ENCODE data around the gene KLK14. TPM values are rescaled to one million over a fixed set of nuclear protein-coding genes. Genes with fewer than 3 reads are reported as not detected.

Gene KLK14
- total RNA-seq, 2 experiments from 2014 or later = 0.22 TPM; not detected in 1

DNA sequence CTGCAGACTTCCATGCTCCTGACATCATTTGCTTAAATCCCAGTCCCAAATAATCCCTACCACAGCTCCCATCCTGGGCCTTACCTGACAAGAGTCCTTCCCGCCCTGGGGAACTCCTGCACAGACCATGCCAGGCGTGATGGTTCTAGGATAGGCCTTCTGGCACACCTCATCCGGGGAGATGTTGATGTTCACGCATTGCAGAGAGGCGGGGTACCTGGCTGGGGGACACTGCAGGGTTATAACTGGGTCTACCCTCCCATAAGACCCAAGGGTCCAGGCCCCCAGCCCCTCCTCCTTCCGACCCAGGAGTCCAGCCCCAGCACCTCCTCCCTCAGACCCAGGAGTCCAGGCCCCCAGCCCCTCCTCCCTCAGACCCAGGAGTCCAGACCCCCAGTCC is 4.0 kb downstream of the KLK14 start:
- H3K9me3 ChIP-seq (ENCODE audit: control insufficient read depth in 1 of 2, insufficient read depth in 1 of 2, low read length in 2 of 2) = peaks cover 0 to 5% of the 10 kb centered on the region in 2 experiments
- no peaks in the 10 kb centered on the region for H3K4me1 Mint-ChIP-seq (ENCODE audit: low read depth)
- POLR2A ChIA-PET = no interaction called here
- H3K27me3 Mint-ChIP-seq = peaks cover 6% of the 10 kb centered on the region
- no peaks in the 10 kb centered on the region for H3K9me3 Mint-ChIP-seq
- H3K4me3 ChIP-seq (ENCODE audit: low read length) = no peak overlapping the region
- no peak overlapping the region for H3K4me3 Mint-ChIP-seq
- H3K27ac Mint-ChIP-seq = no peak overlapping the region
- DNase-seq (no peak), ATAC-seq (ENCODE audit: poor library complexity) (no peak)
- no peak overlapping the region for H3K27ac ChIP-seq (ENCODE audit: low read depth in 1 of 2, low read length in 2 of 2)
- H3K36me3 Mint-ChIP-seq (ENCODE audit: low read depth) = no peaks in the 10 kb centered on the region
- H3K36me3 ChIP-seq (ENCODE audit: insufficient read depth, low read length) = no peaks in the 10 kb centered on the region
- CTCF ChIA-PET = no interaction called here
- H3K27me3 ChIP-seq (ENCODE audit: control insufficient read depth in 1 of 2, insufficient read depth in 2 of 2, low read length in 2 of 2) = no peaks in the 10 kb centered on the region
- TF ChIP-seq, protein P1, sequence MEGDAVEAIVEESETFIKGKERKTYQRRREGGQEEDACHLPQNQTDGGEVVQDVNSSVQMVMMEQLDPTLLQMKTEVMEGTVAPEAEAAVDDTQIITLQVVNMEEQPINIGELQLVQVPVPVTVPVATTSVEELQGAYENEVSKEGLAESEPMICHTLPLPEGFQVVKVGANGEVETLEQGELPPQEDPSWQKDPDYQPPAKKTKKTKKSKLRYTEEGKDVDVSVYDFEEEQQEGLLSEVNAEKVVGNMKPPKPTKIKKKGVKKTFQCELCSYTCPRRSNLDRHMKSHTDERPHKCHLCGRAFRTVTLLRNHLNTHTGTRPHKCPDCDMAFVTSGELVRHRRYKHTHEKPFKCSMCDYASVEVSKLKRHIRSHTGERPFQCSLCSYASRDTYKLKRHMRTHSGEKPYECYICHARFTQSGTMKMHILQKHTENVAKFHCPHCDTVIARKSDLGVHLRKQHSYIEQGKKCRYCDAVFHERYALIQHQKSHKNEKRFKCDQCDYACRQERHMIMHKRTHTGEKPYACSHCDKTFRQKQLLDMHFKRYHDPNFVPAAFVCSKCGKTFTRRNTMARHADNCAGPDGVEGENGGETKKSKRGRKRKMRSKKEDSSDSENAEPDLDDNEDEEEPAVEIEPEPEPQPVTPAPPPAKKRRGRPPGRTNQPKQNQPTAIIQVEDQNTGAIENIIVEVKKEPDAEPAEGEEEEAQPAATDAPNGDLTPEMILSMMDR (IDR thresholded peaks at IDR 0.05) = no peak
- intact Hi-C loops (cut with DNase I, micrococcal nuclease) = no loop called here
- no peaks in the 10 kb centered on the region for H3K4me1 ChIP-seq (ENCODE audit: insufficient read depth, low read length)

DNA sequence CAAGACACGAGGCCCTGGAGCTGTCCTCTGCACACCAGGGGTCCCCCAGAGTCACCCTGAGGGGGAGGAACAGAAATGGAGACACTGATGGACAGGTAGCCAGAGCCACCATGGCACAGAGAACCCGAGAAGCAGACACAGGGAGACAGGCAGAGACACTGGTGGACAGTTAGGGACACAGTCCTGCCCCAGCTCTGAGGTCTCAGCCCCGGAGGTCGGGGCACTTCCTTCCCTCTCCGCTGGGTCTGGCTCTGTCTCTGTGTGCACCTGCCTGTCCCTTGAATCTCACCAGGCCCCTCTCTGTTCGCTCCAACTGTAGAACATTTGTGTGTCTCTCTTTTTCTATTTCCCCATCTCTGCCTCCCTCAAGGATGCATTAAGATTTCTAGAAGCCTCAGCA is 4.6 kb downstream of the KLK14 start:
- ATAC-seq (ENCODE audit: poor library complexity) = no peak

DNA sequence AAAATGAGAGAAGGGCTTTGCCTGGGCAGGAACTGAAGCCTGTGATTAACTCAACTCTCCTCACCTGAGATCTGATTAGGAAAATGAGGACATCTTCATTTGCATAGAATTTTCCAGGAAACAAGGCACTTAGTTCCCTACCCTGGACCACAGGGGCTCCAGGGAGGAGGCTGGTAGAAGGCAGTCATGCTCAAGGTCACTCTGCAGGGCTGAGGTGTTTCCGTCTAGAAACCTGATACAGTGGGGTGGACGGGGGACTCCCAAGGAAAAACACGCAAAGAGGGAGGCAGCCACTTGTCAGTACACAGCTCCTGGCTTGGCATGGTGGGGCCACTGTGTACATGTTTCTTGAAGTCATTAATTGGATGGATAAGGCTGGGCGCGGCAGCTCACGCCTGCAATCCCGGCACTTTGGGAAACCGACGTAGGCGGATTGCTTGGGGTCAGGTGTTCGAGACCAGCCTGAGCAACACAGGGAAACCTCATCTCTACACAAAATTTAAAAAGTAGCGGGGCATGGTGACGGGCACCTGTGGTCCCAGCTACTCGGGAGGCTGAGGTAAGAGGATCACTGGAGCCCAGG is 6.0 kb downstream of the KLK14 start:
- Histone ChIP-seq H3K4me3 (ENCODE audit: low read length) (no peak overlapping the region), H3K27ac (ENCODE audit: low read depth in 1 of 2, low read length in 2 of 2) (no peak overlapping the region), H3K36me3 (ENCODE audit: insufficient read depth, low read length) (no peaks in the 10 kb centered on the region), H3K27me3 (ENCODE audit: control insufficient read depth in 1 of 2, insufficient read depth in 2 of 2, low read length in 2 of 2) (no peaks in the 10 kb centered on the region), H3K4me1 (ENCODE audit: insufficient read depth, low read length) (no peaks in the 10 kb centered on the region), H3K9me3 (ENCODE audit: control insufficient read depth in 1 of 2, insufficient read depth in 1 of 2, low read length in 2 of 2) (peaks cover 0 to 5% of the 10 kb centered on the region in 2 experiments)
- peaks cover 4% of the 10 kb centered on the region for H3K27me3 Mint-ChIP-seq
- CTCF ChIA-PET = no interaction called here
- intact Hi-C loops (cut with DNase I, micrococcal nuclease) = no loop called here
- no peaks in the 10 kb centered on the region for H3K36me3 Mint-ChIP-seq (ENCODE audit: low read depth)
- no peak for DNase-seq
- H3K27ac Mint-ChIP-seq = no peak overlapping the region
- no peak overlapping the region for H3K4me3 Mint-ChIP-seq
- H3K4me1 Mint-ChIP-seq (ENCODE audit: low read depth) = no peaks in the 10 kb centered on the region
- TF ChIP-seq, protein P1 (IDR thresholded peaks at IDR 0.05) = no peak
- POLR2A ChIA-PET = no interaction called here
- H3K9me3 Mint-ChIP-seq = peaks cover 7% of the 10 kb centered on the region
- ATAC-seq (ENCODE audit: poor library complexity) = no peak

More for the DNA sequence above, 4.6 kb downstream of the KLK14 start:
- DNase-seq = no peak
- ChIA-PET CTCF (no interaction called here), POLR2A (no interaction called here)
- Mint-ChIP-seq H3K27me3 (peaks cover 6% of the 10 kb centered on the region), H3K4me3 (no peak overlapping the region), H3K27ac (no peak overlapping the region), H3K4me1 (ENCODE audit: low read depth) (no peaks in the 10 kb centered on the region), H3K9me3 (peaks cover 4% of the 10 kb centered on the region), H3K36me3 (ENCODE audit: low read depth) (no peaks in the 10 kb centered on the region)
- Histone ChIP-seq H3K4me3 (ENCODE audit: low read length) (no peak overlapping the region), H3K36me3 (ENCODE audit: insufficient read depth, low read length) (no peaks in the 10 kb centered on the region), H3K9me3 (ENCODE audit: control insufficient read depth in 1 of 2, insufficient read depth in 1 of 2, low read length in 2 of 2) (peaks cover 0 to 5% of the 10 kb centered on the region in 2 experiments), H3K4me1 (ENCODE audit: insufficient read depth, low read length) (no peaks in the 10 kb centered on the region), H3K27ac (ENCODE audit: low read depth in 1 of 2, low read length in 2 of 2) (no peak overlapping the region), H3K27me3 (ENCODE audit: control insufficient read depth in 1 of 2, insufficient read depth in 2 of 2, low read length in 2 of 2) (no peaks in the 10 kb centered on the region)
- intact Hi-C loops (cut with DNase I, micrococcal nuclease) = no loop called here
- TF ChIP-seq, protein P1 (IDR thresholded peaks at IDR 0.05) = no peak

Measured in CD4-positive, alpha-beta T cell (primary cell).